ENCODE measurements around the gene DMBT1.

Gene DMBT1

DNA sequence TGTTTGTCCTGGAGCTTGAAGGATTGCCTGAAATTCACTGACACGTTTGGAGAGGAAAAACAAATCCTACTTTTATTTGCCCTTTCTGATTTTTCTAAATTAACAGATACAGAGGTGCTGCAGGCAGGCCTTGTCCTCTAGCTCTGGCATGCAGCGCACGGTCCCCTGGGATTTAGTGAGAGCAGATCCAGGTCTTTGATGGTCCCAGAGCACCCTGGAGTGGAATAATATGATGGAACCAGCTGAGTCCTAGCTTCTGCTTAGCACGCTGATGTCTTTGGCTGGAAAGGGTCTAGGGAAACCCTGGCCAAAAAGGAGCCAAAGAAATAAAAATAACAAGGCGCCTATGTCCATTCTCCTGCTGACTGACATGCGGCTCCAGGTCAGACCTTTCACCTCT, 98.6 kb downstream of the DMBT1 start:
- no peaks in the 10 kb centered on the region for H3K9me3 ChIP-seq (ENCODE audit: control extremely low read depth in 1 of 5, control insufficient read depth in 4 of 5, insufficient read depth in 2 of 5, low read depth in 1 of 5, low read length in 4 of 5)
- no peak for DNase-seq
- WGBS (ENCODE audit: insufficient coverage): 92% methylated on average over 6 of the region's 6 CpGs
- H3K27ac ChIP-seq (ENCODE audit: insufficient read depth in 1 of 2, low read depth in 1 of 2, low read length in 2 of 2, poor library complexity in 1 of 2, severe bottlenecking in 2 of 2): no peak overlapping the region
- H3K27me3 ChIP-seq (replicated peaks in 2 of 5; ENCODE audit: control insufficient read depth in 4 of 5, insufficient read depth in 5 of 5, low read length in 4 of 5): peaks cover 2 to 30% (median 9%) of the 10 kb centered on the region in 5 experiments
- no peaks in the 10 kb centered on the region for H3K36me3 ChIP-seq (ENCODE audit: control insufficient read depth in 4 of 4, insufficient read depth in 4 of 4, low read length in 3 of 4)
- POLR2A ChIA-PET: no interaction called here
- H3K4me1 ChIP-seq (ENCODE audit: control extremely low read depth in 1 of 4, control insufficient read depth in 4 of 4, insufficient read depth in 4 of 4, low read length in 3 of 4): no peaks in the 10 kb centered on the region
- CTCF ChIA-PET: no interaction called here
- no peak overlapping the region for H3K4me3 ChIP-seq (ENCODE audit: control insufficient read depth in 1 of 7, extremely low read depth in 1 of 7, insufficient read depth in 4 of 7, low read depth in 2 of 7, low read length in 6 of 7)

DNA sequence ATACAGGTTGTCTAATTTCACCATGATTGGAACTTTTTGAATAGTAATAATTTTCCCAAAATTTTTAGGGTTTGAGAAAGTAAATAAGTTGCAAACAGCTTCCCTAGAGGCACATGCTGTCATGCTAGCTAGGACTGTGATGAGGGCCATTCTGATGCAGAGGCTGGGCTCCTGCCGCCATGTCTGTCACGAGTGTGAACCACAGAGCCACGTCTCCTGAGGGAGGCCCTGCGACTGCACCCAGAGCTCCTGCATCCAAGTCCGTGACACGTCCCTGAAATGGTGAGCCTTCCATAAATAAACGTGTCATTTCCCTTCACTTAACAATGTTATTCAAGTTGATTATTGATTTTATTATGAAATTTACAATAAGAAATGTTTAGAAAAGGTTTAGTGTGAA, 99.1 kb downstream of the DMBT1 start:
- no peaks in the 10 kb centered on the region for H3K9me3 ChIP-seq (ENCODE audit: control extremely low read depth in 1 of 5, control insufficient read depth in 4 of 5, insufficient read depth in 2 of 5, low read depth in 1 of 5, low read length in 4 of 5)
- H3K27me3 ChIP-seq (replicated peaks in 2 of 5; ENCODE audit: control insufficient read depth in 4 of 5, insufficient read depth in 5 of 5, low read length in 4 of 5): peaks cover 0 to 34% (median 9%) of the 10 kb centered on the region in 5 experiments
- H3K4me3 ChIP-seq (ENCODE audit: control insufficient read depth in 1 of 7, extremely low read depth in 1 of 7, insufficient read depth in 4 of 7, low read depth in 2 of 7, low read length in 6 of 7): no peak overlapping the region
- H3K36me3 ChIP-seq (ENCODE audit: control insufficient read depth in 4 of 4, insufficient read depth in 4 of 4, low read length in 3 of 4): no peaks in the 10 kb centered on the region
- no peak overlapping the region for H3K27ac ChIP-seq (ENCODE audit: insufficient read depth in 1 of 2, low read depth in 1 of 2, low read length in 2 of 2, poor library complexity in 1 of 2, severe bottlenecking in 2 of 2)
- DNase-seq: no peak
- 86% methylated on average over 4 of the region's 7 CpGs for WGBS (ENCODE audit: insufficient coverage)
- CTCF ChIA-PET: no interaction called here
- H3K4me1 ChIP-seq (ENCODE audit: control extremely low read depth in 1 of 4, control insufficient read depth in 4 of 4, insufficient read depth in 4 of 4, low read length in 3 of 4): no peaks in the 10 kb centered on the region
- POLR2A ChIA-PET: no interaction called here

DNA sequence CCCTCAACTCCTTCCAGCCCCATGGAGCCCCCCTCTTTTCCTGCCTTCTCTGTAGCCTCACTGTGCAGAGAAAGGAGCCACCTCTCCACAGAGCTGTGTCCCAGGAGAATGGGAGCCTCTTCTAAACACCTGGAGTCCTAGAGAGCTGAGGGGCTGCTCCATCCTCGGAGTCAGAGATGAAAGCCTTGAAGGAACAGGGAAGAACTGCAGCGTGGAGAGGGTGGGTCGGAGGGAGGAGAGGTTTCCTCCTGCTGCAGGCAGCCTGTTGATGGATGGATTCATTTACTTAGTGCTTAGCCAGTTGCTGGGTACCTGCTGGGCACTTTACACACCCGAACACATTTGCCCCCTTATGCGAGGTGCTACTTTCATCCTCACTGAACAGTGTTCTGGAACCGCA, 100.1 kb downstream of the DMBT1 start:
- Histone ChIP-seq H3K9me3 (ENCODE audit: control extremely low read depth in 1 of 5, control insufficient read depth in 4 of 5, insufficient read depth in 2 of 5, low read depth in 1 of 5, low read length in 4 of 5) (no peaks in the 10 kb centered on the region), H3K27ac (ENCODE audit: insufficient read depth in 1 of 2, low read depth in 1 of 2, low read length in 2 of 2, poor library complexity in 1 of 2, severe bottlenecking in 2 of 2) (no peak overlapping the region), H3K27me3 (replicated peaks in 2 of 5; ENCODE audit: control insufficient read depth in 4 of 5, insufficient read depth in 5 of 5, low read length in 4 of 5) (peaks cover 0 to 30% (median 6%) of the 10 kb centered on the region in 5 experiments), H3K36me3 (ENCODE audit: control insufficient read depth in 4 of 4, insufficient read depth in 4 of 4, low read length in 3 of 4) (no peaks in the 10 kb centered on the region), H3K4me1 (ENCODE audit: control extremely low read depth in 1 of 4, control insufficient read depth in 4 of 4, insufficient read depth in 4 of 4, low read length in 3 of 4) (no peaks in the 10 kb centered on the region), H3K4me3 (ENCODE audit: control insufficient read depth in 1 of 7, extremely low read depth in 1 of 7, insufficient read depth in 4 of 7, low read depth in 2 of 7, low read length in 6 of 7) (no peak overlapping the region)
- POLR2A ChIA-PET: no interaction called here
- CTCF ChIA-PET: no interaction called here
- WGBS (ENCODE audit: insufficient coverage): 77% methylated on average over 4 of the region's 6 CpGs
- no peak for DNase-seq

DNA sequence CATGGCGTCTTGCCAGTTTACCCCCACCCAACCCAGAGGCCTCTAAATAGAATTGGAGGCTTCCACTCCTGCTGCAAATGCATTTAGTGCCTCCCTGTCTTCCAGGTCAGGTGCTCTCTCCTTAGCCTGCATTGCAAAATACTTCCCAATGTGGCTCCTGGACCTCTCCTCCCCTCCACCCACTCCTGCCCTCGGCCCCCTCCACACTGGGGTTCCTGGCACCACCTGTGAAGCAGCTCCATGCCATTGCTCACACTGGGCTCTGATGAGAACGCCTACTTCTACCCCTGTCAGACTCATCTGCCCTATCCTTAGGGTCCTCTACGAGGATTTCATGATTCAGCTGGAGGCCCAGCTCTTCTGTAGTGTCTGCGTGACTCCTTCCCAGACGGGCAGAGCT, 101.7 kb downstream of the DMBT1 start:
- H3K4me3 ChIP-seq (ENCODE audit: control insufficient read depth in 1 of 7, extremely low read depth in 1 of 7, insufficient read depth in 4 of 7, low read depth in 2 of 7, low read length in 6 of 7): no peak overlapping the region
- H3K27ac ChIP-seq (ENCODE audit: insufficient read depth in 1 of 2, low read depth in 1 of 2, low read length in 2 of 2, poor library complexity in 1 of 2, severe bottlenecking in 2 of 2): no peak overlapping the region
- H3K9me3 ChIP-seq (ENCODE audit: control extremely low read depth in 1 of 5, control insufficient read depth in 4 of 5, insufficient read depth in 2 of 5, low read depth in 1 of 5, low read length in 4 of 5): no peaks in the 10 kb centered on the region
- POLR2A ChIA-PET: no interaction called here
- CTCF ChIA-PET: no interaction called here
- DNase-seq: no peak
- no peaks in the 10 kb centered on the region for H3K36me3 ChIP-seq (ENCODE audit: control insufficient read depth in 4 of 4, insufficient read depth in 4 of 4, low read length in 3 of 4)
- peaks cover 0 to 20% (median 8%) of the 10 kb centered on the region in 5 experiments for H3K27me3 ChIP-seq (replicated peaks in 2 of 5; ENCODE audit: control insufficient read depth in 4 of 5, insufficient read depth in 5 of 5, low read length in 4 of 5)
- H3K4me1 ChIP-seq (ENCODE audit: control extremely low read depth in 1 of 4, control insufficient read depth in 4 of 4, insufficient read depth in 4 of 4, low read length in 3 of 4): no peaks in the 10 kb centered on the region
- 87% methylated on average over 5 of the region's 6 CpGs for WGBS (ENCODE audit: insufficient coverage)

DNA sequence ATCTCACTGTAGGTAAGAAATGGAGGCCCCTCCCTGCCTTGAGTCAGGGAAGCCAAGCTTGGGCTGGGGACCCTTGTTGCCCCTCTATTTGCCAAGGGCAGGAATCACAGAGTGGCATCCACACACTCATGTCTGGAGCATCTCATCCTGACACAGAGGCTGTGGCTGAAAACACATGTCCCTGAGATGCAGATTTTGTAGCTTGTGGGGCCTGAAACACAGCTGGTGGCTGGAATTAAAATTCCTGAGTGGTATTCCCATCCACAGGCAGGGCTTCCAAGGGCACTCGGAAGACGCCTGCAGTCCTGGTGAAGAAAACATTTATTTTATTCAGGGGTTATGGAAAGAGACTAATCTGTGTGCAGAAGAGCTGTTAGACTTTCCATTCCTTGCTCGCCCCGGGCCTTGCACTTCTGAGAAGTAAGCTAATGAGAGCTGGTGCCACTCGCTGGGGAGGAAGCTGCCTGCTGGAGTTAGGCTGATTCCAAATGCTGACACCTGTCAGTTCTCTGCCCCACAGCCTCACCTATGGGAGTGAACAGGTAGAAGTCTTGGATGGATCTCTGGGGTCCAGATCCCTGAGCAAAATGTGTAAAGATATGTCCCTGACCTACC, 103.1 kb downstream of the DMBT1 start:
- no peaks in the 10 kb centered on the region for H3K36me3 ChIP-seq (ENCODE audit: control insufficient read depth in 4 of 4, insufficient read depth in 4 of 4, low read length in 3 of 4)
- 92% methylated on average over 4 of the region's 5 CpGs for WGBS (ENCODE audit: insufficient coverage)
- DNase-seq: no peak
- peaks cover 0 to 18% (median 8%) of the 10 kb centered on the region in 5 experiments for H3K27me3 ChIP-seq (replicated peaks in 2 of 5; ENCODE audit: control insufficient read depth in 4 of 5, insufficient read depth in 5 of 5, low read length in 4 of 5)
- no peaks in the 10 kb centered on the region for H3K9me3 ChIP-seq (ENCODE audit: control extremely low read depth in 1 of 5, control insufficient read depth in 4 of 5, insufficient read depth in 2 of 5, low read depth in 1 of 5, low read length in 4 of 5)
- H3K4me1 ChIP-seq (ENCODE audit: control extremely low read depth in 1 of 4, control insufficient read depth in 4 of 4, insufficient read depth in 4 of 4, low read length in 3 of 4): no peaks in the 10 kb centered on the region
- H3K4me3 ChIP-seq (ENCODE audit: control insufficient read depth in 1 of 7, extremely low read depth in 1 of 7, insufficient read depth in 4 of 7, low read depth in 2 of 7, low read length in 6 of 7): no peak overlapping the region
- H3K27ac ChIP-seq (ENCODE audit: insufficient read depth in 1 of 2, low read depth in 1 of 2, low read length in 2 of 2, poor library complexity in 1 of 2, severe bottlenecking in 2 of 2): no peak overlapping the region
- ChIA-PET POLR2A (no interaction called here), CTCF (no interaction called here)

DNA sequence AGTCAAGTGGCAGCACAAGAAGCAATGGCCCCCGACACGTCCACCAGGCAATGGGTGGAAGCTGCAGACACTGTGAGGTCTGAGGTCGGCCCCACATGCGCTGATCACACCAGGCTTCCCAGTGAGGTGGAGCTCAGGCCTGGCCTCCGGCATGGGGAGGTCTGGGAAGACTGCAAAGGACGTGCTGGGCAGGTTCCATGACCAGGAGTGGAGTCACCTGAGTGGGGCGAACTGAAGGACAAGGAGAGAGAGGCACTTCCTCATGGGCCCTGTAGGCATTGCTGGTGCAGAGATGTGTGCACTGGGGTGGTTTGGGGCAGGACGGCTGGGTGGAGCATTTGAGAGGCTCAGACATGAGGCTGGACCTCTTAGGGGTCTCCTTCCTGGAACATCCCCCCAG, 103.9 kb downstream of the DMBT1 start:
- H3K4me3 ChIP-seq (ENCODE audit: control insufficient read depth in 1 of 7, extremely low read depth in 1 of 7, insufficient read depth in 4 of 7, low read depth in 2 of 7, low read length in 6 of 7): no peak overlapping the region
- H3K4me1 ChIP-seq (ENCODE audit: control extremely low read depth in 1 of 4, control insufficient read depth in 4 of 4, insufficient read depth in 4 of 4, low read length in 3 of 4): no peaks in the 10 kb centered on the region
- ChIA-PET POLR2A (no interaction called here), CTCF (interaction anchor here (1.1 kb wide), 1 partner anchor 20 kb away, joined by 3 read pairs; no protein-coding TSS in a partner anchor)
- no peaks in the 10 kb centered on the region for H3K9me3 ChIP-seq (ENCODE audit: control extremely low read depth in 1 of 5, control insufficient read depth in 4 of 5, insufficient read depth in 2 of 5, low read depth in 1 of 5, low read length in 4 of 5)
- DNase-seq: no peak
- no peak overlapping the region for H3K27ac ChIP-seq (ENCODE audit: insufficient read depth in 1 of 2, low read depth in 1 of 2, low read length in 2 of 2, poor library complexity in 1 of 2, severe bottlenecking in 2 of 2)
- H3K27me3 ChIP-seq (replicated peaks in 2 of 5; ENCODE audit: control insufficient read depth in 4 of 5, insufficient read depth in 5 of 5, low read length in 4 of 5): peaks cover 0 to 20% (median 8%) of the 10 kb centered on the region in 5 experiments
- no peaks in the 10 kb centered on the region for H3K36me3 ChIP-seq (ENCODE audit: control insufficient read depth in 4 of 4, insufficient read depth in 4 of 4, low read length in 3 of 4)
- 92% methylated on average over 7 of the region's 8 CpGs for WGBS (ENCODE audit: insufficient coverage)

DNA sequence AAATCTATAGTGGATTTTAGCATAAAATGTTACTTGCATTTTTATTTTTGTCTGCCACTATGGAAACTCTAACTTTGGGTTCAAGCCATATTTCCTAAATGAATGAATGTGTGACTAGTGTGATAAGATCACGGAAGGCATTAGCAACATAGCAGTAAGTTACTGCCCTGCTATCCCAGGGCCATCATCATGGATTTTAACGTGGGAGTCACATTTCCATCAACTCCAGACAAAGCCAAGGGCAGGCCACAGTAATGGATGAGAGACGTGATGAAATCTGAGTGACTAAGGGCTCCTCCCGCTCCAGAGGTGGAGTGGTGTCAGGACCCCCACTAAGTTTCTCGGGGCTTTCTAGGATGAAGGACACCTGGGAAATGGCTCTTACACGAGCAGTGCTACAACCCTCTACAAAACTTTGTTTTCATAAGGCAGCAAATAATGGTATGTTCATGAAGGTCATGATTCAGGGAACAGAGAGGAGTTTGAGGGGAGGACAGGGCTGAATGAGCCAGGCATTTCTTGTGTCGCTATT, 104.8 kb downstream of the DMBT1 start:
- H3K9me3 ChIP-seq (ENCODE audit: control extremely low read depth in 1 of 5, control insufficient read depth in 4 of 5, insufficient read depth in 2 of 5, low read depth in 1 of 5, low read length in 4 of 5): no peaks in the 10 kb centered on the region
- no peak overlapping the region for H3K27ac ChIP-seq (ENCODE audit: insufficient read depth in 1 of 2, low read depth in 1 of 2, low read length in 2 of 2, poor library complexity in 1 of 2, severe bottlenecking in 2 of 2)
- no peak overlapping the region for H3K4me3 ChIP-seq (ENCODE audit: control insufficient read depth in 1 of 7, extremely low read depth in 1 of 7, insufficient read depth in 4 of 7, low read depth in 2 of 7, low read length in 6 of 7)
- DNase-seq: no peak
- 94% methylated on average over 4 of the region's 7 CpGs for WGBS (ENCODE audit: insufficient coverage)
- CTCF ChIA-PET: interaction anchor here (1.1 kb wide), 1 partner anchor 21 kb away, joined by 3 read pairs; no protein-coding TSS in a partner anchor
- peaks cover 0 to 23% (median 8%) of the 10 kb centered on the region in 5 experiments for H3K27me3 ChIP-seq (replicated peaks in 2 of 5; ENCODE audit: control insufficient read depth in 4 of 5, insufficient read depth in 5 of 5, low read length in 4 of 5)
- POLR2A ChIA-PET: no interaction called here
- no peaks in the 10 kb centered on the region for H3K4me1 ChIP-seq (ENCODE audit: control extremely low read depth in 1 of 4, control insufficient read depth in 4 of 4, insufficient read depth in 4 of 4, low read length in 3 of 4)
- no peaks in the 10 kb centered on the region for H3K36me3 ChIP-seq (ENCODE audit: control insufficient read depth in 4 of 4, insufficient read depth in 4 of 4, low read length in 3 of 4)

Data from common myeloid progenitor, CD34-positive (primary cell).